ENCODE measurements around the gene ZNF385D. TPM values are rescaled to one million over a fixed set of nuclear protein-coding genes. Genes with fewer than 3 reads are reported as not detected.

ZNF385D gene
- total RNA-seq, 1 experiment from 2014 or later: not detected

GRCh38 chr3:21670386-21670785 lies 80.6 kb downstream of the ZNF385D start:
- ChIA-PET POLR2A (no interaction called here), CTCF (no interaction called here)
- Mint-ChIP-seq H3K4me1 (ENCODE audit: low read depth, unreplicated experiment) (no peaks in the 10 kb centered on the region), H3K9me3 (ENCODE audit: unreplicated experiment) (no peaks in the 10 kb centered on the region), H3K36me3 (ENCODE audit: insufficient read depth, unreplicated experiment) (no peaks in the 10 kb centered on the region), H3K4me3 (ENCODE audit: unreplicated experiment) (no peak overlapping the region), H3K27ac (ENCODE audit: unreplicated experiment) (no peak overlapping the region), H3K27me3 (ENCODE audit: insufficient read depth, unreplicated experiment) (no peaks in the 10 kb centered on the region)
- no peaks in the 10 kb centered on the region for H3K4me1 ChIP-seq
- no peak for TF ChIP-seq CTCF (IDR thresholded peaks at IDR 0.05; ENCODE audit: insufficient read depth in 1 of 2, low read depth in 1 of 2, low read length in 1 of 2, severe bottlenecking in 1 of 2, unreplicated experiment in 1 of 2)
- intact Hi-C loops (cut with micrococcal nuclease; ENCODE audit: unreplicated experiment): no loop called here
- H3K4me3 ChIP-seq (ENCODE audit: low read depth, low read length): no peak overlapping the region
- no TSS peak for BruUV-seq (replicated peaks)
- no peaks in the 10 kb centered on the region for H3K9me3 ChIP-seq
- no peak for DNase-seq
- no peaks in the 10 kb centered on the region for H3K36me3 ChIP-seq (ENCODE audit: control insufficient read depth, insufficient read depth, low read length)
- H3K27me3 ChIP-seq (replicated peaks; ENCODE audit: control insufficient read depth, insufficient read depth, low read length): no peaks in the 10 kb centered on the region

DNA sequence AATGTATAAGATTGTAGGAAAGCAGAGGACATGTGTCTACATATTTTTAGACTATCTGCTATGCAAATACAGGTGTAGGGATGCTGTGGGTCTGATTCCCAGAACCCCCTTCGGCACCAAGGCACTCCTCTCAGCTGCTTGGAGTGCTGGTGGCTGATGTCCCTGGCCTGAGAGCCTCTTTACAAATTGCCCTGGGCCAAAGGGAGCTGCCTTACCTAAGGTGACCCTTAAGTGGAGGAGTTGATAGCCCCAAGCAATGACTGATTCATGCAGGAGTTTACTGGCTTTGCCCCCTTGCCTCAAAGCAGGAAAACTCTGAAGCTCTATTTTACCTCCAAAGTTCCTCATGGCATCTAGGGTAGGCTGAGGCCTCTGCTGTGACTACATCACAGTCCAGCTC lies 83.0 kb downstream of the ZNF385D start:
- ChIA-PET CTCF (no interaction called here), POLR2A (no interaction called here)
- DNase-seq: no peak
- no peak for TF ChIP-seq CTCF (IDR thresholded peaks at IDR 0.05; ENCODE audit: insufficient read depth in 1 of 2, low read depth in 1 of 2, low read length in 1 of 2, severe bottlenecking in 1 of 2, unreplicated experiment in 1 of 2)
- intact Hi-C loops (cut with micrococcal nuclease; ENCODE audit: unreplicated experiment): no loop called here
- Mint-ChIP-seq H3K4me3 (ENCODE audit: unreplicated experiment) (no peak overlapping the region), H3K4me1 (ENCODE audit: low read depth, unreplicated experiment) (no peaks in the 10 kb centered on the region), H3K27ac (ENCODE audit: unreplicated experiment) (no peak overlapping the region), H3K36me3 (ENCODE audit: insufficient read depth, unreplicated experiment) (no peaks in the 10 kb centered on the region), H3K9me3 (ENCODE audit: unreplicated experiment) (no peaks in the 10 kb centered on the region), H3K27me3 (ENCODE audit: insufficient read depth, unreplicated experiment) (no peaks in the 10 kb centered on the region)
- BruUV-seq (replicated peaks): no TSS peak
- no peaks in the 10 kb centered on the region for H3K9me3 ChIP-seq
- H3K4me1 ChIP-seq: no peaks in the 10 kb centered on the region
- no peak overlapping the region for H3K4me3 ChIP-seq (ENCODE audit: low read depth, low read length)
- no peaks in the 10 kb centered on the region for H3K36me3 ChIP-seq (ENCODE audit: control insufficient read depth, insufficient read depth, low read length)
- H3K27me3 ChIP-seq (replicated peaks; ENCODE audit: control insufficient read depth, insufficient read depth, low read length): no peaks in the 10 kb centered on the region

DNA sequence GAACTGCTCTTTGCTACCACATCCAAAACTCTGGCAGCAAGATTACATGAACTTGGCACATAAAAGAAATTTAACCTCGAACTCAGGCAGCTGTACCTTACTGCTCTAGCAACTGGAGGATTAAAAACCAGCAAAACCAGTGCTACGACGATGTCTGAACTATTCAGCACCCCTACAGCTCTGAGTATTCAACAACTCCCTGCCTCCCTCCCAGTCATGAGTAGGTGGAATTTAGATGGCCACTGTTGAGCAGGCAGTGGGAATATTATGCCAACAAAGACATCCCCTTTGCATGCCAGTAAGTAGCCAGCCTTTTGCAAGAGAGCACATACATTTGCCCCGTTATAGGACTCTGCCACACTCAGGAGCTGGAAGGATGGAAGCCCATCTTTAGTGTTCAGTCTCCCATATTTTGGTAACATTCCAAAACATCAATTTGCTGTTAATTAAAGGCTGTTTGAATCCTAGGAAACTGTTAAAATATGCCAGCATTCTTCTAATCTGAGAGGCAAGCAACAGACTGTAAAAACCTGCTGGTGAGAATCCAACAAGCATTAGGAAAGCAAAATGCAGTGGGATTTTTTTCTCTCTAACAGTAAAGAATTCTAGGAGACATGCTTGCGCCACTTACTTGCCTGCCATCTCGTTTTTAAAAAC lies 85.4 kb downstream of the ZNF385D start:
- no TSS peak for BruUV-seq (replicated peaks)
- Mint-ChIP-seq H3K27me3 (ENCODE audit: insufficient read depth, unreplicated experiment) (no peaks in the 10 kb centered on the region), H3K9me3 (ENCODE audit: unreplicated experiment) (no peaks in the 10 kb centered on the region), H3K36me3 (ENCODE audit: insufficient read depth, unreplicated experiment) (no peaks in the 10 kb centered on the region), H3K4me1 (ENCODE audit: low read depth, unreplicated experiment) (no peaks in the 10 kb centered on the region), H3K27ac (ENCODE audit: unreplicated experiment) (no peak overlapping the region), H3K4me3 (ENCODE audit: unreplicated experiment) (no peak overlapping the region)
- intact Hi-C loops (cut with micrococcal nuclease; ENCODE audit: unreplicated experiment): no loop called here
- Histone ChIP-seq H3K4me1 (no peaks in the 10 kb centered on the region), H3K9me3 (no peaks in the 10 kb centered on the region), H3K36me3 (ENCODE audit: control insufficient read depth, insufficient read depth, low read length) (no peaks in the 10 kb centered on the region), H3K27me3 (replicated peaks; ENCODE audit: control insufficient read depth, insufficient read depth, low read length) (no peaks in the 10 kb centered on the region), H3K4me3 (ENCODE audit: low read depth, low read length) (no peak overlapping the region)
- TF ChIP-seq CTCF (IDR thresholded peaks at IDR 0.05; ENCODE audit: insufficient read depth in 1 of 2, low read depth in 1 of 2, low read length in 1 of 2, severe bottlenecking in 1 of 2, unreplicated experiment in 1 of 2): no peak
- no peak for DNase-seq
- POLR2A ChIA-PET: no interaction called here
- CTCF ChIA-PET: interaction anchor here (0.6 kb wide), 1 partner anchor 88 kb away, joined by 3 read pairs; no protein-coding TSS in a partner anchor

Data from Caco-2 (cell line).